SK-N-SH (cell line): ENCODE measurements around the gene RABGGTA. TPM values are rescaled to one million over a fixed set of nuclear protein-coding genes. Genes with fewer than 3 reads are reported as not detected.
A peak's percentile ranks its signal among the peaks of the same experiment; 100 is the strongest.

Experiments
- CTCF ChIA-PET: fragments of 300-600, 350-600 bp; formaldehyde crosslinking; extraction: SDS; loops from one replicate; lab custom pipeline; 2021; lab: Yijun Ruan, JAX
- POLR2A ChIA-PET: fragments of 350-600 bp; sonication (Branson Sonifier 250); formaldehyde crosslinking; extraction: SDS; loops from one replicate; lab custom pipeline; 2020; ENCODE audit warnings: antibody characterized with exemption, inconsistent platforms; lab: Yijun Ruan, JAX
- DNase-seq: peaks from one replicate; pipeline ENCODE4 v3.0.0; 2012
- H2AFZ ChIP-seq: fragments of 200-600 bp; sonication (generic); 2 replicates; pipeline ENCODE4 v1.8.1; 2016; ENCODE audit warnings: antibody characterized with exemption, mild to moderate bottlenecking, low read depth
- H3F3A ChIP-seq: fragments of 200-600 bp; sonication (generic); replicated peaks from 2 replicates; pipeline ENCODE3; 2016; ENCODE audit warnings: antibody characterized with exemption, mild to moderate bottlenecking; ENCODE audit not compliant: insufficient read depth
- H3K27ac ChIP-seq, 2 experiments: fragments of 200-500 bp in 1 of 2; fragments of 200-600 bp in 1 of 2; sonication (Bioruptor generic) in 1 of 2; sonication (generic), shearing (Covaris generic) in 1 of 2; 2 replicates each; pipeline versions ENCODE4 v1.5.1 to v1.6.1; 2014 to 2016; ENCODE audit warnings: low read depth in 2 of 2, inconsistent platforms in 1 of 2, low read length in 1 of 2, mild to moderate bottlenecking in 1 of 2, mixed read lengths in 1 of 2
- H3K27me3 ChIP-seq: fragments of 200-600 bp; sonication (generic), shearing (Covaris generic); 2 replicates; pipeline ENCODE4 v1.6.1; 2016; ENCODE audit warnings: mixed run types; ENCODE audit not compliant: insufficient read depth
- H3K36me3 ChIP-seq, 2 experiments: fragments of 200-500 bp in 1 of 2; fragments of 200-600 bp in 1 of 2; sonication (Bioruptor generic) in 1 of 2; sonication (generic) in 1 of 2; replicated peaks in 1 of 2; 2 replicates each; pipeline versions ENCODE3 to v1.5.1; 2014 to 2016; ENCODE audit warnings: low read length in 1 of 2, mild to moderate bottlenecking in 1 of 2; ENCODE audit not compliant: insufficient read depth in 2 of 2, control insufficient read depth in 1 of 2
- H3K4me1 ChIP-seq, 2 experiments: fragments of 200-500 bp in 1 of 2; fragments of 200-600 bp in 1 of 2; sonication (Bioruptor generic) in 1 of 2; sonication (generic), shearing (Covaris generic) in 1 of 2; 2 replicates each; pipeline versions ENCODE4 v1.5.1 to v1.6.1; 2014 to 2016; ENCODE audit warnings: low read depth in 1 of 2, low read length in 1 of 2, mixed run types in 1 of 2; ENCODE audit not compliant: insufficient read depth in 2 of 2, control insufficient read depth in 1 of 2
- H3K4me2 ChIP-seq: fragments of 200-600 bp; sonication (generic), shearing (Covaris generic); 2 replicates; pipeline ENCODE4 v1.6.1; 2017; ENCODE audit warnings: mixed run types
- H3K4me3 ChIP-seq, 2 experiments: fragments of 200-500 bp in 1 of 2; fragments of 200-600 bp in 1 of 2; sonication (Bioruptor generic) in 1 of 2; sonication (generic), shearing (Covaris generic) in 1 of 2; 2 replicates each; pipeline versions ENCODE4 v1.5.1 to v1.8.1; 2014 to 2016; ENCODE audit warnings: low read depth in 2 of 2, inconsistent platforms in 1 of 2, low read length in 1 of 2, mild to moderate bottlenecking in 1 of 2, mixed read lengths in 1 of 2, moderate library complexity in 1 of 2
- H3K79me2 ChIP-seq: fragments of 200-600 bp; sonication (generic); 2 replicates; pipeline ENCODE4 v1.8.1; 2017; ENCODE audit warnings: mild to moderate bottlenecking; ENCODE audit not compliant: insufficient read depth
- H3K9ac ChIP-seq: fragments of 200-600 bp; sonication (generic); 2 replicates; pipeline ENCODE4 v1.6.1; 2017; ENCODE audit warnings: mixed run types
- H3K9me2 ChIP-seq: fragments of 200-600 bp; sonication (generic); 2 replicates; pipeline ENCODE4 v1.6.1; 2017; ENCODE audit warnings: mixed run types
- H3K9me3 ChIP-seq: fragments of 200-600 bp; sonication (generic); 2 replicates; pipeline ENCODE4 v1.6.1; 2017; ENCODE audit warnings: mixed run types, mild to moderate bottlenecking, moderate library complexity
- H4K20me1 ChIP-seq: fragments of 200-600 bp; sonication (generic); 2 replicates; pipeline ENCODE4 v1.6.1; 2017; ENCODE audit warnings: mild to moderate bottlenecking, mixed run types; ENCODE audit not compliant: insufficient read depth
- ELF1 ChIP-seq: IDR thresholded peaks from 2 replicates; pipeline ENCODE4 v1.4.0; 2012
- EP300 ChIP-seq, 2 experiments: IDR thresholded peaks; 2 replicates each; pipeline versions ENCODE4 v1.4.0 to v1.6.1; 2012; ENCODE audit warnings: borderline replicate concordance in 1 of 2, low read depth in 1 of 2, low read length in 1 of 2
- EZH2phosphoT487 ChIP-seq: fragments of 200-600 bp; sonication (generic); IDR thresholded peaks from 2 replicates; pipeline ENCODE4 v1.6.1; 2017; ENCODE audit warnings: low read depth, mixed run types, mild to moderate bottlenecking, antibody characterized with exemption, moderate library complexity, borderline replicate concordance
- FOSL2 ChIP-seq: IDR thresholded peaks from 2 replicates; pipeline ENCODE4 v1.4.0; 2012; ENCODE audit warnings: low read depth, mild to moderate bottlenecking, moderate library complexity, borderline replicate concordance
- FOXM1 ChIP-seq: IDR thresholded peaks from 2 replicates; pipeline ENCODE4 v1.4.0; 2012; ENCODE audit warnings: low read depth, mild to moderate bottlenecking
- GABPA ChIP-seq: IDR thresholded peaks from 2 replicates; pipeline ENCODE4 v1.4.0; 2012; ENCODE audit warnings: low read depth, mild to moderate bottlenecking
- JUND ChIP-seq: IDR thresholded peaks from 2 replicates; pipeline ENCODE4 v1.4.0; 2012
- MAX ChIP-seq: IDR thresholded peaks from 2 replicates; pipeline ENCODE4 v1.4.0; 2012; ENCODE audit warnings: low read depth
- MEF2A ChIP-seq: IDR thresholded peaks from 2 replicates; pipeline ENCODE4 v1.4.0; 2012; ENCODE audit warnings: low read depth, borderline replicate concordance
- MXI1 ChIP-seq: IDR thresholded peaks from 2 replicates; pipeline ENCODE4 v1.6.1; 2012; ENCODE audit warnings: mild to moderate bottlenecking, low read depth, low read length, improper control_type of control experiment
- NRF1 ChIP-seq: IDR thresholded peaks from 2 replicates; pipeline ENCODE4 v1.6.1; 2012; ENCODE audit warnings: low read depth, mild to moderate bottlenecking, low read length
- POLR2AphosphoS5 ChIP-seq: IDR thresholded peaks from 2 replicates; pipeline ENCODE4 v1.6.1; 2012; ENCODE audit warnings: low read depth, low read length
- RAD21 ChIP-seq: IDR thresholded peaks from 2 replicates; pipeline ENCODE4 v1.6.1; 2012; ENCODE audit warnings: mild to moderate bottlenecking, low read length
- REST ChIP-seq: IDR thresholded peaks from 2 replicates; pipeline ENCODE4 v1.6.1; 2012; ENCODE audit warnings: mild to moderate bottlenecking, low read depth, low read length, moderate library complexity
- RXRA ChIP-seq: IDR thresholded peaks from 2 replicates; pipeline ENCODE4 v1.4.0; 2012; ENCODE audit warnings: low read depth, mild to moderate bottlenecking, borderline replicate concordance
- SIN3A ChIP-seq: IDR thresholded peaks from 2 replicates; pipeline ENCODE4 v1.6.1; 2012; ENCODE audit warnings: low read depth, mild to moderate bottlenecking, low read length, moderate library complexity, borderline replicate concordance
- SMC3 ChIP-seq: IDR thresholded peaks from 2 replicates; pipeline ENCODE4 v1.6.1; 2012; ENCODE audit warnings: low read depth, low read length, improper control_type of control experiment
- TAF1 ChIP-seq: IDR thresholded peaks from 2 replicates; pipeline ENCODE4 v1.6.1; 2012; ENCODE audit warnings: low read depth, mild to moderate bottlenecking, low read length, moderate library complexity, borderline replicate concordance
- TCF12 ChIP-seq: IDR thresholded peaks from 2 replicates; pipeline ENCODE4 v1.4.0; 2012
- TEAD4 ChIP-seq: IDR thresholded peaks from 2 replicates; pipeline ENCODE4 v1.4.0; 2012; ENCODE audit warnings: mild to moderate bottlenecking, borderline replicate concordance; ENCODE audit not compliant: insufficient read depth
- YY1 ChIP-seq: IDR thresholded peaks from 2 replicates; pipeline ENCODE4 v1.4.0; 2012; ENCODE audit warnings: low read depth, mild to moderate bottlenecking
- ZBTB33 ChIP-seq: IDR thresholded peaks from 2 replicates; pipeline ENCODE4 v1.4.0; 2012; ENCODE audit warnings: low read depth, borderline replicate concordance
- WGBS: methylation state at CpG from one replicate; pipeline ENCODE4 v1.1.6; 2017; ENCODE audit warnings: low lambda C conversion rate; 5-methylcytosine and 5-hydroxymethylcytosine counted together
- polyA plus RNA-seq, 3 experiments: library from polyadenylated mRNA; depleted of rRNA; stranded (reverse); fragments of >200 nt; gene quantifications; 2 replicates each; pipeline ENCODE4 v1.2.3, GENCODE V29; 2012
- TF ChIP-seq, protein P1 (sequence below): IDR thresholded peaks from 2 replicates; pipeline ENCODE4 v1.4.0; 2012; ENCODE audit warnings: low read depth, borderline replicate concordance
- TF ChIP-seq, protein P2 (sequence below): fragments of 150-350 bp; IDR thresholded peaks from 2 replicates; pipeline ENCODE4 v1.6.1; 2016; ENCODE audit warnings: mild to moderate bottlenecking, low read depth, low read length
- TF ChIP-seq, protein P3 (sequence below): fragments of 150-350 bp; IDR thresholded peaks from 2 replicates; pipeline ENCODE4 v1.6.1; 2017; ENCODE audit warnings: antibody characterized with exemption, low read length, low read depth, borderline replicate concordance

Gene RABGGTA
- polyA plus RNA-seq, 1 of the 3 experiments (the other 2 are of a cell fraction), result 59.4 TPM

DNA sequence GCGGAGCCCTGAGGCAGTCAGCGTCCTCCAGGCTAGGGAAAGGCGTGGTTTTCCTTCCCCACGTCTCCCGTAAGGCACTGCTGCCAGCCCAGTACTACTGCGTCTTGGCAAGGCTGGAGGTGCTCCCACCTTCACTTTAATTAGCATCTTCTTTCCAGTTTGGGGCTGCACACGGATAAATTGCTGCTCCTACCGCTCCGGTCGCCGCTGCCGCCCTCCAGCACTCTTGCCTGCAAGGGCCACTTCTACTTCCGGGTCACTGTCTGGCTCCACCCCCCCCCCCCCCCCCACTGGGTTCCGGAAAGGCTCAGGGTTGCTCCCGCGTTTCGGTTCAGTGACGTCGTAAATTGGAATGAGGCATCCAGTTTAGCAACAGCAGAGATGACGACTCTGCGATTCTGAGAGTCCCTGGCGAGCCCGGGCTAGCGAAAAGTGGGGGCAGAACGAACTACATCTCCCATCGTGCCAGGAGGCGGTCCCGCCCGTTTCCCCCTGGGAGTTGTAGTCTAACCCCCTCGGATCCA, 39.2 kb downstream of the RABGGTA start, which contains the start of gene NEDD8:
Gene NEDD8, minus strand, starts transcription at position 247 of the 524 bp plus-strand sequence. Its CDS starts 100 bp downstream, at position 147.
- Histone ChIP-seq H3K36me3 (peaks cover 32 to 36% of the 10 kb centered on the region in 2 experiments), H3K9me3 (no peaks in the 10 kb centered on the region), H4K20me1 (peaks cover 2% of the 10 kb centered on the region; the same call in 1 of the 2 replicates), H3K79me2 (peaks cover 85% of the 10 kb centered on the region), H3F3A (peaks cover 7% of the 10 kb centered on the region), H3K4me3 (peak within 1 kb of the TSS; percentile 82 to 93), H3K9me2 (no peaks in the 10 kb centered on the region), H3K27me3 (no peaks in the 10 kb centered on the region), H2AFZ (peak within 1 kb of the TSS; percentile 80), H3K4me2 (peak within 1 kb of the TSS; percentile 91), H3K4me1 (peaks cover 19 to 24% of the 10 kb centered on the region in 2 experiments; a peak in 3 of 4 replicates), H3K9ac (peak within 1 kb of the TSS; percentile 82), H3K27ac (peak within 1 kb of the TSS; percentile 89 to 99)
- peak; percentile 88 for DNase-seq
- POLR2A ChIA-PET, result interaction anchor here (1.7 kb wide), 1 partner anchor 10 kb away, joined by 8 read pairs; the partner anchor contains the start of gene TINF2
- WGBS, result under 1% methylated on average over 21 of the region's 30 CpGs
- CTCF ChIA-PET, result interaction anchor here (2.1 kb wide), 1 partner anchor 10 kb away, joined by 12 read pairs; the partner anchor contains the start of gene TINF2
- TF ChIP-seq, protein P1, sequence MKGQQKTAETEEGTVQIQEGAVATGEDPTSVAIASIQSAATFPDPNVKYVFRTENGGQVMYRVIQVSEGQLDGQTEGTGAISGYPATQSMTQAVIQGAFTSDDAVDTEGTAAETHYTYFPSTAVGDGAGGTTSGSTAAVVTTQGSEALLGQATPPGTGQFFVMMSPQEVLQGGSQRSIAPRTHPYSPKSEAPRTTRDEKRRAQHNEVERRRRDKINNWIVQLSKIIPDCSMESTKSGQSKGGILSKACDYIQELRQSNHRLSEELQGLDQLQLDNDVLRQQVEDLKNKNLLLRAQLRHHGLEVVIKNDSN, result no peak
- TF ChIP-seq EP300 (IDR thresholded peaks at IDR 0.05; ENCODE audit: borderline replicate concordance in 1 of 2, low read depth in 1 of 2, low read length in 1 of 2) (no peak), RAD21 (no peak), SIN3A (no peak; the same call in 1 of the 2 replicates), FOXM1 (no peak), TEAD4 (no peak), ELF1 (peak; percentile 67; the same call in 1 of the 2 replicates), SMC3 (no peak), EZH2phosphoT487 (no peak), RXRA (no peak), MXI1 (peak; percentile 40; the same call in 1 of the 2 replicates), JUND (no peak), ZBTB33 (no peak), GABPA (peak; percentile 81), MEF2A (no peak), POLR2AphosphoS5 (peak; percentile 59), FOSL2 (no peak), REST (no peak), MAX (0 out of 2 replicates have a peak, but pooled peaks have one; percentile 14), TCF12 (no peak), YY1 (peak; percentile 16; the same call in 1 of the 2 replicates), NRF1 (no peak), TAF1 (peak; percentile 40; the same call in 1 of the 2 replicates)
- TF ChIP-seq, protein P2, sequence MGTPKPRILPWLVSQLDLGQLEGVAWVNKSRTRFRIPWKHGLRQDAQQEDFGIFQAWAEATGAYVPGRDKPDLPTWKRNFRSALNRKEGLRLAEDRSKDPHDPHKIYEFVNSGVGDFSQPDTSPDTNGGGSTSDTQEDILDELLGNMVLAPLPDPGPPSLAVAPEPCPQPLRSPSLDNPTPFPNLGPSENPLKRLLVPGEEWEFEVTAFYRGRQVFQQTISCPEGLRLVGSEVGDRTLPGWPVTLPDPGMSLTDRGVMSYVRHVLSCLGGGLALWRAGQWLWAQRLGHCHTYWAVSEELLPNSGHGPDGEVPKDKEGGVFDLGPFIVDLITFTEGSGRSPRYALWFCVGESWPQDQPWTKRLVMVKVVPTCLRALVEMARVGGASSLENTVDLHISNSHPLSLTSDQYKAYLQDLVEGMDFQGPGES, result no peak
- TF ChIP-seq, protein P3, sequence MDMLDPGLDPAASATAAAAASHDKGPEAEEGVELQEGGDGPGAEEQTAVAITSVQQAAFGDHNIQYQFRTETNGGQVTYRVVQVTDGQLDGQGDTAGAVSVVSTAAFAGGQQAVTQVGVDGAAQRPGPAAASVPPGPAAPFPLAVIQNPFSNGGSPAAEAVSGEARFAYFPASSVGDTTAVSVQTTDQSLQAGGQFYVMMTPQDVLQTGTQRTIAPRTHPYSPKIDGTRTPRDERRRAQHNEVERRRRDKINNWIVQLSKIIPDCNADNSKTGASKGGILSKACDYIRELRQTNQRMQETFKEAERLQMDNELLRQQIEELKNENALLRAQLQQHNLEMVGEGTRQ, result no peak
